Peyer's patch (tissue), 4 donors: ENCODE data around the gene MRPL3. TPM values are rescaled to one million over a fixed set of nuclear protein-coding genes. Genes with fewer than 3 reads are reported as not detected.
"Not testable (repeated sequence)": the region's sequence is repeated elsewhere in the genome, so short reads cannot be mapped to it uniquely, and the experiment has no call there.

Experiments
- DNase-seq, 3 donors: peaks; one replicate each; pipeline ENCODE4 v3.0.0-alpha.2; 2017 to 2019
- H3K27ac ChIP-seq, 4 donors: fragments of 200-600 bp; sonication (generic); one replicate each; pipeline ENCODE4 v1.5.1; 2016 to 2019
- H3K27me3 ChIP-seq, 2 donors: fragments of 200-600 bp; sonication (generic); one replicate each; pipeline ENCODE4 v1.5.1; 2019
- H3K36me3 ChIP-seq, 3 donors: fragments of 200-600 bp; sonication (generic); one replicate each; pipeline ENCODE4 v1.5.1; 2016 to 2019
- H3K4me1 ChIP-seq, 4 donors: fragments of 200-600 bp; sonication (generic); one replicate each; pipeline ENCODE4 v1.5.1; 2016 to 2019
- H3K4me3 ChIP-seq, 4 donors: fragments of 200-600 bp; sonication (generic); 1 replicate in 3 of 4; 2 replicates in 1 of 4; pipeline ENCODE4 v1.5.1; 2016 to 2019; ENCODE audit warnings: mild to moderate bottlenecking in 1 of 4
- H3K9me3 ChIP-seq, 4 donors: fragments of 200-600 bp; sonication (generic); one replicate each; pipeline ENCODE4 v1.5.1; 2016 to 2019; ENCODE audit warnings: mild to moderate bottlenecking in 1 of 4
- CTCF ChIP-seq, 6 experiments: fragments of 450-650 bp in 4 of 6; fragments of 200-600 bp in 2 of 6; sonication (generic) in 1 of 6; IDR thresholded peaks; one replicate each; pipeline ENCODE4 v1.5.1; 2017 to 2019; ENCODE audit warnings: antibody characterized with exemption in 6 of 6, mild to moderate bottlenecking in 3 of 6, moderate library complexity in 1 of 6
- POLR2A ChIP-seq, 2 donors: fragments of 450-650 bp; IDR thresholded peaks; one replicate each; pipeline ENCODE4 v1.5.1; 2017; ENCODE audit warnings: antibody characterized with exemption in 2 of 2, mild to moderate bottlenecking in 2 of 2, moderate library complexity in 2 of 2
- total RNA-seq, 4 donors: library from RNA; depleted of rRNA; stranded (reverse); fragments of >200 nt; gene quantifications; one replicate each; pipeline ENCODE4 v1.1.0, GENCODE V29; 2016

The MRPL3 gene
- total RNA-seq, 4 donors from 2014 or later: 55.9 to 69.5 (median 64.8) TPM

- no peak for TF ChIP-seq CTCF (IDR thresholded peaks at IDR 0.05)
- no peak for TF ChIP-seq POLR2A (IDR thresholded peaks at IDR 0.05)
- Histone ChIP-seq H3K36me3 (peaks cover 0 to 63% (median 0%) of the 10 kb centered on the region in 3 donors), H3K27me3 (no peaks in the 10 kb centered on the region), H3K4me3 (no peak overlapping the region), H3K4me1 (no peaks in the 10 kb centered on the region), H3K9me3 (no peaks in the 10 kb centered on the region), H3K27ac (no peak overlapping the region)
- no peak for DNase-seq
Observed at GRCh38 chr3:131494706-131495105, 8.1 kb downstream of the MRPL3 start.

GRCh38 chr3:131491775-131492174, 11.0 kb downstream of the MRPL3 start:
- peaks cover 0 to 53% (median 0%) of the 10 kb centered on the region in 3 donors for H3K36me3 ChIP-seq

GRCh38 chr3:131491084-131491483, 11.7 kb downstream of the MRPL3 start:
- TF ChIP-seq CTCF (IDR thresholded peaks at IDR 0.05): no peak
- no peak for TF ChIP-seq POLR2A (IDR thresholded peaks at IDR 0.05)
- Histone ChIP-seq H3K9me3 (no peaks in the 10 kb centered on the region), H3K27ac (no peak overlapping the region), H3K4me3 (no peak overlapping the region), H3K36me3 (peaks cover 0 to 46% (median 0%) of the 10 kb centered on the region in 3 donors), H3K27me3 (no peaks in the 10 kb centered on the region), H3K4me1 (no peaks in the 10 kb centered on the region)
- DNase-seq: no peak

More at GRCh38 chr3:131491775-131492174, 11.0 kb downstream of the MRPL3 start:
- TF ChIP-seq CTCF (IDR thresholded peaks at IDR 0.05) (no peak), POLR2A (IDR thresholded peaks at IDR 0.05) (no peak)
- H3K9me3 ChIP-seq: no peaks in the 10 kb centered on the region
- no peaks in the 10 kb centered on the region for H3K4me1 ChIP-seq
- no peak overlapping the region for H3K4me3 ChIP-seq
- H3K27me3 ChIP-seq: no peaks in the 10 kb centered on the region
- no peak overlapping the region for H3K27ac ChIP-seq
- no peak for DNase-seq

GRCh38 chr3:131486545-131486944, 16.2 kb downstream of the MRPL3 start:
- H3K4me1 ChIP-seq, H3K27me3 ChIP-seq, DNase-seq, H3K27ac ChIP-seq, H3K9me3 ChIP-seq, H3K4me3 ChIP-seq: not testable (repeated sequence)
- peaks cover 0 to 34% (median 0%) of the 10 kb centered on the region in 3 donors for H3K36me3 ChIP-seq

- TF ChIP-seq CTCF (IDR thresholded peaks at IDR 0.05) (no peak), POLR2A (IDR thresholded peaks at IDR 0.05) (no peak)
- Histone ChIP-seq H3K4me3 (no peak overlapping the region), H3K36me3 (peaks cover 0 to 27% (median 0%) of the 10 kb centered on the region in 3 donors), H3K9me3 (no peaks in the 10 kb centered on the region), H3K27ac (no peak overlapping the region), H3K4me1 (no peaks in the 10 kb centered on the region), H3K27me3 (no peaks in the 10 kb centered on the region)
- no peak for DNase-seq
Observed at GRCh38 chr3:131485119-131485518, 17.7 kb downstream of the MRPL3 start.

- Histone ChIP-seq H3K27me3 (no peaks in the 10 kb centered on the region), H3K36me3 (peaks cover 0 to 26% (median 0%) of the 10 kb centered on the region in 3 donors), H3K4me1 (no peaks in the 10 kb centered on the region), H3K4me3 (no peak overlapping the region), H3K27ac (no peak overlapping the region), H3K9me3 (no peaks in the 10 kb centered on the region)
- DNase-seq: no peak
- TF ChIP-seq CTCF (IDR thresholded peaks at IDR 0.05) (no peak), POLR2A (IDR thresholded peaks at IDR 0.05) (no peak)
Observed at GRCh38 chr3:131484496-131485111, 18.2 kb downstream of the MRPL3 start.
